NCI-H510A (cell line): ENCODE data around the gene CSPG4.
A peak's percentile ranks its signal among the peaks of the same experiment; 100 is the strongest.
"Not testable (repeated sequence)": the region's sequence is repeated elsewhere in the genome, so short reads cannot be mapped to it uniquely, and the experiment has no call there.

Experiments used
- DNase-seq: peaks from one replicate; lab custom pipeline; 2025; lab: John Stamatoyannopoulos, UW

Gene CSPG4

DNA sequence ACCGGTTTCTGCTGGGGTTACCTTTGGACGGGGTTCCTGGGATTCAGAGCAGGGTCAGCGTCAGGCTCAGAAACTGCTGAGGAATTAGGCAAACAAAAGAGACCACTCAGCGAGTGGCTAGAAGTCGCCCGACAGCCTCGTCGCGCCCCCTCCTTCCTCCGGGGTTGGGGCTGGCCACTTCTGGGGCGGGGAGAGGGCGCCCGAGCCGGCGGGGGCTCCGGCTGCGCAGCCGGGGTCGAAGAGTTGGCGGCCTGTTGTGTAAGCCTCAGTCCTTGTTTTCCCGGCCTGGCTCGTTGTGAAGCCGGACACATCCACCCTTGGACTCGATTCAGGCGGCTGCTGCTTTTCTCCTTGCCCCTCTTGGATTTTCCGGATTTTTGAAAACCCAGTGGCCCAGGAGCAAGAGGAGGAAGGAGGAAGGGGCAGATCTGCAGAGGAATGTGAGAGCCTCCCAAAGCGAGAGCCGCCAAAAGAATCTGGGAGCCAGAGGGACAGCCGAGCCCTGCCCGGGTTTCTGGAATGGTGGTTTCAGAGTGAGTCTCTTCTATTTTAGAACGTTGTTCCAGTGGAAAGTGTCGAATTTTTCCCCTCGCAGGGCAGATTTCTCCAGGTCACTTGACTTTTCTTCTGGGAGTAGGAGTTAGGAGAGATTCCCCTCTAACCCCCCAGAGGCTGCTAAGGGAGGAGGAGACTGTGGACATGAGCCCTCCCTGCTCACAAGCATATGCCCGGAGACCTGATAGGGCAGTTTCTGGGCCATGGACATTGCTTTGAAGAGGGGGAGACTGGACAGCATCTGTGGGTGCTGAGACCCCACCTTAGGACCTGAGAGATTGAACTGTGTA, 64.3 kb downstream of the CSPG4 start:
- no peak for DNase-seq

DNA sequence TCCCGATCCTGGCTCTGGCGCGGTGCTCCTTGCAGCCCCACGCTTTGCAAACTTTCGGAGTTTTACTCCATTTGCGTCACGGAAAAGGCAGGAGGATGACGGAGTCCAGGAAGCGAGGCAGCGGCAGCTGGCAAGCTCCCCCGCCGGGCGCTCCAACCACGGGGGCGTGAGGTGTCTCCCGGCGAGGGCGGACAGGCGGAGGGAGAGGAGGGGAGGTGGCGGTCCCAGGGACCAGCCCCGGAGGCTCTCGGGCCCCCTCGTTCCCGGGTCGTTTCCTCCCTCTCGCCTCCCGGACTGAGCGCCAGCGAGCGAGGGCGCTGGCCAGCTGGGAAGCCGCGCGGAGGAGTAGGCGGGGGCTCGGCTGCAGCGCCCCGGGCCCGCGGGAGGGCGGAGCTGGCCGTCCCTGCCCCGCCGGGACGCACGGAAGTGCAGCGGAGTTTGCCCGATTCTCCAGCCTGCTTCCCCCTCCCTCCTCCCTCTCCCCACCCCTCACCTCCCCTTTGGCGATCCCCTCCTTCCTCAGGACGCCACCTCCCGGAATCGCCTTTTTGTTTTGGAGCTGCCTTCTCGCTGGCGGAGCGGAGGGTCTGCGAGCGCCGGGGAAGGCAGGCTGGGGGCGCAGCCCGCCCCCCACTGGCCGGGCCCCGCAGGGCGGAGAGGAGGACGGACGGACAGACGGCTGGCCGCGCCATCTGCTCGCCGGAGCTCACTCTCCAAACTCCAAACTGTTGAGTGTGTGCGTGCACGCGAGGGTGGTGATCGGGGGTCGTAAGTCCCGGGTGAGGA, 65.1 kb downstream of the CSPG4 start, which contains the start of gene SNX33:
Gene SNX33 (plus strand): TSS at position 543 of the 786 bp plus-strand sequence. CDS start 1,191 bp downstream, outside the sequence.
- no peak for DNase-seq

DNA sequence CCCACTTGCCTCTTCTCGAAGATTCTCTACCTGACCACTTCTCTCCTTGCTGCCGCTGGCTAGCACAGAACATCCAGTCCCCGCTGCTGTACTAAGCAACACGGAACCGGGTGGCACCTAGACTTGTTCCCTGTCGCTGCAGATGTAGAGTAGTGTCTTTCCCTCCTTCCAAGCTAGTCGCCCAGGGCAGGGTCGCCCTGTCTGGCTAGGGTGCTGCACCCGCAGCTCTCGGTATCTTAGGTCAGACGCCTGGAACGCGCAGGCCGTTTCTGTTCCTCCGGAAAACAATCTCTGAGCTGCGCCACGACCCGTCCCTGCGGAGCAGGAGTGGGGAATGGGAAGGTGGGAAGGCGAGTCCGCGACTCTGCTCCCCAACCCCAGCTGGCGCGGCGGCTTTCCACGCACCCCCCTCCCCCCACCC, 65.7 kb downstream of the CSPG4 start:
- no peak for DNase-seq

DNA sequence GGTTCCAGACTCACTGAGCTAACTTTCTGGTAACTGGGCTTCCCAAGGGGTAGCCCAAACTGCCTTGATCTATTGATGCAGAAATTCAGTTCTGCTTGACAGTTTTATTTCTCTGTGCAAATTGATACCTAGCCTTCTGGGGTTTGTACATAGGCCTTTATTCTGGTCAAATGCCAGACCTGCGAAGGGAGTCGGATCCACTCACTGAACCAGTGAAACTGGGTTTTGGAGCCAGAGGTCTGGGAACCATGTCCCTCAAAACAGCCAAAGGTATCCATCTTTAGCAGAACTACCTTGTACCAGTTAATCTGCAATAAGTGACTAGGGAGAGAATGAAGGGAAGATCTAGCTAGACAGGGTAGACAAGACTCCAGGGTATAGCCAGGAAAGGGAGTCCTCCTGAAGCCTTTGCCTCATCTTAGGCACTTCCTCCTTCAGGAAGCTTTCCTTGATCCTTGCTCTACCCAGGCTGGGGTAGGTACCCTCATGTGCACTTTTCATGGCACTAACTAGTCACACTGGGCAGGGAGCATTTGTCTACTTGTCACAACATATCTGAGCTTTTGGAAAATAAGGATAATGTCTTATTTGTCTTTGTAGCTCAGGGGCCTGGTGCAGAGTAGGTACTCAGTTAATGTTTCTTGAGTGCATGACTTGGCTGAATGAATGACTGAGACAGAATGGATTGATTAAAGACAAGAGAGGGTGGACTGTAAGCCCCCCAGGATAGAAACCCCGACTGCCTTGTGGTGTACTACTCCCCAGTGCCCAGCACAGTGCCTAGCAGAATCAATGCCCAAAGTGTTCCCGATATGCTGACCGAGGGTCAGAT, 66.3 kb downstream of the CSPG4 start:
- DNase-seq = no peak

DNA sequence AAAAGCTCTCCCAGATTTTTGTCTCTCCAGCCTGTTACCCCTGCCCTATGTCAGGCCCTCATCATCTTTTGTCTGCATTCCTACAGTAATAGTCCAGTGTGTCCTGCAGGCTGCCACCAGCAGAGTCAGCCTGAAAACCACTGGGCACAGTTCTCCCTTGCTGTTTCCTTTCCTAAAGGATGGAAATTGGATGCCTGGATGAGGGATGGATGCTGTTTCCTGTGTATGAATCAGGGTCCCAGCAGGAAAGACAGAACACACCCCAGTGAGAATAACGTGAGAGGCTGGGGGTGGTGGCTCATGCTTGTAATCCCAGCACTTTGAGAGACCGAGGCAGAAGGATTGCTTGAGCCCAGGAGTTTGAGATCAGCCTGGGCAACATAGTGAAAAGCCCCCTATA, 68.3 kb downstream of the CSPG4 start:
- DNase-seq = no peak

DNA sequence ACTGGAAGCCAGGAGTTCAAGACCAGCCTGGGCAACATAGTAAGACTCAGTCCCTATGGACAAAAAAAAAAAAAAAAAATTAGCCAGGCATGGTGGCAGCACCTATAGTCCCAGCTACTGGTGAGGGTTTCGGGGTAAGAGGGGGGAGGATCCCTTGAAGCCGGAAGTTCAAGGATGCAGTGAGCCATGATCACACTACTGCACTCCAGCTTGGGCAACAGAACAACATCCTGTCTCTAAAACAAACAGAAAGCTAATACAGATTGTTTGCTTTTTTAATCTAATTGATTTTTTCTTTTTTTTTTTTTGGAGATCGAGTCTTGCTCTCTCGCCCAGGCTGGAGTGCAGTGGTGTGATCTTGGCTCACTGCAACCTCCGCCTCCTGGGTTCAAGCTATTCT, 71.0 kb downstream of the CSPG4 start:
- DNase-seq = no peak

DNA sequence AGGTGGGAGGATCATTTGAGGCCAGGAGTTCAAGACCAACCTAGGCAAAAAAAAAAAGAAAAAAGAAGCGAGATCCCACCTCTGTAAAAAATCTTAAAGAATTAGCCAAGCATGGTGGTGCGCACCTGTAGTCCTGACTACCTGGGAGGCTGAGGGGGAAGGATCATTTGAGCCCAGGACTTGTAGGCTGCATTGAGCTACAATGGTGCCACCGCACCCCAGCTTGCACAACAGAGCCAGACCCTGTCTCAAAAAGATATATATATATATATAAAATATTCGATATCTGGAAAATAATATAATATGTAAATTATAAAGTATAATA, 71.5 kb downstream of the CSPG4 start:
- no peak for DNase-seq

DNA sequence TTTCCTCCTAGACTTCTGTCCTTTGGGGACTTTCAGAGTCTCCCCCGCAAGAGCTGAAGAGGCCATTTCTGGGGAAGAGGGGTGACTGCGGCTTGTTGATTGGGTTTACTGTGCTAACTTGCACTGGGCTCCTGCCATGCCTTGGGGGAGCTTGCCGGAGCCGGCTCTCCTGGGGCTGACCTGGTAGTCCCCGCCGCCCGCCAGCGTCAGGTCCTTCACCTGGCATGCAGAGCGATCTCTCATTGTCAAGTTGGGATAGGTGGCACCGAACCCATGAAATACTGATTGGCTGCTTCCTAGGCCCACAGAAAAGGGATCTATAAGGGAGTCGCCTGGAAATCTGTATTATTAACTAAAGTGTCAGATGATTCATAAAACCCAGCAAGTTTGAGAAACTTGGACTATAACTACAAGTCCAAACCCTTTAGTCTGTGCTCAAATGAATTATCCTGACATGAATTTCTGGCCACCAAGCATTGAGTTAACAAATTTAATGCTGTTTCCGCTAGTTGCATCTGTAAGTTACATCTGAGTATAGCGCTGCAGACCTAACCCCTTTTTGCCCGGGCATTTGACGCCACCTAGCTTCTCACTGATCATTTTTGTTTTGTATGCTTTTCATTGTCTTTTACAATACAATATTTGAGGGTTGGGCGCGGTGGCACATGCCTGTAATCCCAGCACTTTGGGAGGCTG, 72.0 kb downstream of the CSPG4 start:
- DNase-seq = no peak

DNA sequence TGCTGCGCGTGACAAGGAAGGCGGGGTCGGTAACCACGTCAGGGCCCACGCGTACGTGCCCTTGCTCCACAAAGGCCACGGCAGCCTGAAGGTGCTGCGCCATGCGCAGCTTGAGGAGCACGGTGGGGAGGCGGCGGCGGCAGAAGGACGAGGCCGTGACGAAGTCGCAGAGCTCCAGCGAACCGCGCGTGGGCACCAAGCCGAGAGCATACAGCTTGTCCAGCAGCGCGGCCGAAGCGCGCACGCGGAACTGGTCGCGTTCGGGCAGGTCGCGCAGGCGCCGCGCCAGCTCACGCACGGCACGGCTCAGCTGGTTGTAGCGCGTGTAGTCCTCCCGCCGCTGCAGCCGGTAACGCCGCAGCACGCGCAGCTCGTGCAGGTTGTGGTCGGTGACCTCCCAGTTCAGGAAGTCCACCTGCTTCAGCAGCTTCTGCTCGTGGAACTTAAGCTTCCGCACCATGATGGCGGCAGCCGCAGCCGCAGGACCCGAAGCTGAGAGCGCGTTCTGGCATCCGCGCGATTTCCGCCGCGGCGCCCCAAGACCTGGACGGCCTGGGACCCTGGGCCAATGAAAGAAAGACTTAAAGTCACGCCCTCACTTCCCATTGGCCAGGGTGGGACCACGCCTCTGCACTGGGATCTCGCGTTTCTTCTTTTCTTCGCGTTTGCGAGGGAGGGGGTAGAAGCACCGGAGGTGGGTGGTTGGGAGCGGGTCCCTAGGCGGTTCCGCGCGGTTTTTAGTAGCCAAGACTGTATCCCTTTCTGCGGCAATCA, 72.8 kb downstream of the CSPG4 start, which contains the start of gene IMP3:
Gene IMP3 (minus strand): TSS at position 516 of the 774 bp plus-strand sequence. CDS start 56 bp downstream, at position 460.
- DNase-seq = peak; percentile 92

DNA sequence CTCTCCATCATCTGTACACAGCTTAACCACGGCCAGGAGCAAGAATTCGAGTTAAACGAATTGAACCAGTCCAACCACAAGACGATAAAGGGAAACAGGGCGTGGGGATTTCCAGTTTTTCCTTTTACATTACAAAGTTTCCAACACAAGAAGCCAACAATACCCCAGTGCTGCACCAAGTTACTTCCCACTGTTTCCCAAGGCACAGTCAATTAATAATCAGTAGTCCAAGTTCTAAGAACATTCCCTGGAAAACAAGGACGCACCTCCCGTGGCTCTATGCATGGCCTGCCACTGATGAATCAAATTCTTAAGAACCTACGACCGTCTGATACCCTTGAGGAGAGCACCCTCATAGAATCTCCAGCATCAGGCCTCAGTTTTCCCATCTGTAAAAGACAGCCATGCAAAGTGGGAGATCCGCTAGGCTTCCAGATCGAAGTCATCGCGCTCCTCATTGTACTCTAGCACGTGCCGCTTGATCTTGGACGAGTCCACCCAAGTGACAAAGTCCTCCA, 73.4 kb downstream of the CSPG4 start:
- no peak for DNase-seq

DNA sequence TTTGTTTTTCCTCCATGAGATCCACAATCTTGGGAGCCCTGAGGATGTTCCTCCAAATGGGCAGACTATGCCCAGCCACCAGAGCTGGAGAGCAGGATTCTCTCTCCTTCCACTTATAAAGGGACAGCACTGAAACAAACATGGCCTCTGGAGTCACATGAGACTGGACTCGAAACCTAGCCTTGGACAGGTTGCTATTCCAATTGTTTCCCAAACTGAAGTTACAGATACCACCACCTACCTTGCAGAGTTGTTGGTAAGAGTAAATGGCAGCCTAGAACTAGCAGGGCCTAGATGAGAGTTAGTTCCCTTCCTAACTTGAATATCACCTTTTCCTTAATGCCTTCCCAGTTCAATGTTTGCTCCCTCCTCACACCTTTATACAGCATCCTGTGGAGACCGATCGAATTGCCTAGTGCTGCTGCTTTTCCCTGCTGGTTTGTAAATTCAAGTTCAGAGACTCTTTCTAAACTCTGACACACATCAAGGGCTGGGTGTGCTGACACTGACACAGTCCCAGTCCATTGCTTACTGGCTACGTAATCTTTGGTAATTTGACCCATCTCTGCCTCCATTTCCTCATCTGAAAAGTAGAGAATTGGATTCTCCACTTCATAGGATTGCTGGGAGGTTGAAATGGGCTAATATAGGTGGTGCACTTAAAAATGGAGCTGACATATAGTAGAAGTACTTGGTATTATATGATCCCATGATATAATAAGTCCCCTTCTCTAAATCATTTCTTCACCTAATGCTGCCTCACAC, 75.2 kb downstream of the CSPG4 start:
- DNase-seq = no peak

DNA sequence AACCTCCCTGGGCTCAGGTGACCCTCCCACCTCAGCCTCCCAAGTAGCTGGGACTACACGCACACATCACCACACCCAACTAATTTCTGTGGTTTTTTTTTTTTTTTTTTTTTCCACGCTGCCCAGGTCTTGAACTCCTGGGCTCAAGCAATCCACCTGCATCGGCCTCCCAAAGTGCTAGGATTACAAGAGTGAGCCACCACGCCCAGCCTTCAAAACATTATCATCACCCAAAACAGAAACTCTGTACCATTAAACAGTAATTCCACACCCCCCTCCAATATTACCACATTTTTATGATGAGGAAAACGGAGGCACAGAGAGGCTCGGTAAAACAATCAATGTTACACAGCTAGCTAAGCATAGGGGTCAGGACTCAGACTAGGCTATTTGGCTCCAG, 76.6 kb downstream of the CSPG4 start:
- no peak for DNase-seq

DNA sequence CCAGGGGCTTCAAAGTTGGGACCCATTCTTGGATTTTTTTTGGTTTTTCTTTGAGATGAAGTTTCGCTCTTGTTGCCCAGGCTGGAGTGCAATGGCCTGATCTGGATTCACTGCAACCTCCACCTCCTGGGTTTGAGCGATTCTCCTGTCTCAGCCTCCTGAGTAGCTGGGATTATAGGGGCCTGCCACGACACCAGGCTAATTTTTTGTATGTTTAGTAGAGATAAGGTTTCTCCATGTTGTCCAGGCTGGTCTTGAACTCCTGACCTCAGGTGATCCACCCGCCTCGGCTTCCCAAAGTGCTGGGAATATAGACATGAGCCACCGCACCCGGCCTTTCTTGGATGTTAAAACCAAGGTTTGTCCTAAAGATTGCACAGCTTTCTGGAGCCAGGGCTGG, 78.7 kb downstream of the CSPG4 start:
- DNase-seq = not testable (repeated sequence)

DNA sequence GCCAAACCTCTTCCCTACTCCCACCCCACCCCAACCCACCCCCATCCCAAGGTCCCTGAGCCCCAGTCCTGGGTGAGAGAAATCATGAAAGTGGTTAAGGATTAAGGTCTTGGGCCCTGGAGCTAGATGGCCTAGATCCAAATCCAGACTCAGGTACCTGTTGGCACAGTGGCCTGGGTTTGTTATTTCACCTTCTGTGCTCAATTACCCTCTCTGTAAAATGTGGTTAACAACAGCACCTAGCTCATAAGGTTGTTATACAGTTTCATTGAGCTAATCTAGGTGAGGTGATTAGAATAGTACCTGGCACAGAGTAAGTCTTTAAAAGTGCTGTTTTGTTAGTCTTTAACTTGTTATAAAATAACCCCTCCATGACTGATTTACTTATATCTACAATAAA, 80.7 kb downstream of the CSPG4 start:
- DNase-seq = no peak

DNA sequence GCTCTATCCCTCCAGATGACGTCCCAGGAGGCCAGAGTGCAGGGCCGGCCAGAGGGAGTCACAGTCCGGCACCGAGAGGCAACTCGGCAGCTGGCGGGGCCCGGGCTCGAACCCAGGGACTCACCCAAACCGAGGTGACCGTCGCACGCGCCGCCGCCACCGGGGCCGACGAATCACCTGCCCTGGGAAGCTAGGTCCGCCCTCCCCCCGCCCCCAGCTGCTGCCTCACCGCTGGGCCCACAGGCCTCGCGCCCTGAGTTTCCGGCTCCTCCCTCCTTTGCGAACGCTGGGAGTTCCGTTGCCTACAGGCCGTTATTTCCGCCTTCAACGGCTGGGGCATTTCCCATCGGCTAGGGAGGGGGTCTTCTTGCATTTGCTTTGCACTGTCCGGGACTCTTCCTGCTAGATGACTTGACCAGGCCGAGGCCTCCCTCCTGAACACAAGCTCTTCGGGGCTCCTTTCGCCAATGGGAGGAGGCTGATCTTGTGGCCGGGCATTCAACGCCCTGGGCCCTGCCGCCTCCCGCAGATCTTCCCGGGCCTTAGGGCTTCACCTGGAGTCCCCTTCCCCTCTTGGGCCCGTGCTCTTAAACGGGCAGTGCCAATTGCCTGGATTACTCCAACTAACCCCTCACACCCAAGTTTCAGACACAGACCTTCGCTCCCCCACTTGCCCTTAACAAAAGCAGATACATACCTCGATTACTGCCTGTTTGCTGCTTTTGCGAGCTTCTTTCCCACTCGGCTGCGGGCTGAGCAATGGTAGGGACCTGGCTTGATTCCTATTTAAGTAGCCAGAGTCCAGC, 86.9 kb downstream of the CSPG4 start, which contains the start of gene SNUPN:
Gene SNUPN (minus strand): TSS at position 184 of the 806 bp plus-strand sequence. CDS start 4,674 bp downstream, outside the sequence.
- peak; percentile 48 for DNase-seq
